GM23338 (cell line): ENCODE data around the gene LRCH4. TPM values are rescaled to one million over a fixed set of nuclear protein-coding genes. Genes with fewer than 3 reads are reported as not detected.
A peak's percentile ranks its signal among the peaks of the same experiment; 100 is the strongest.

Source experiments
- ATAC-seq: fragments of 200-7000 bp; cut with Tn5 transposase; 3 replicates; pipeline ENCODE4 v1.9.1; 2020
- DNase-seq: peaks from one replicate; pipeline ENCODE4 v3.0.0-alpha.2; 2015; ENCODE audit warnings: low spot score
- H2AFZ ChIP-seq: fragments of 200-600 bp; sonication (generic); 2 replicates; pipeline ENCODE4 v1.8.0; 2016; ENCODE audit warnings: antibody characterized with exemption, mild to moderate bottlenecking, moderate library complexity
- H3F3A ChIP-seq: fragments of 200-600 bp; sonication (generic); replicated peaks from 2 replicates; pipeline ENCODE4 v1.8.0; 2017; ENCODE audit warnings: antibody characterized with exemption, mixed run types, low read depth
- H3K27ac ChIP-seq: fragments of 200-600 bp; sonication (generic); 2 replicates; pipeline ENCODE4 v1.6.1; 2016; ENCODE audit warnings: low read depth
- H3K27me3 ChIP-seq: fragments of 200-600 bp; sonication (generic); 2 replicates; pipeline ENCODE4 v1.8.0; 2016; ENCODE audit warnings: mild to moderate bottlenecking, mixed run types, moderate library complexity; ENCODE audit not compliant: insufficient read depth
- H3K36me3 ChIP-seq: fragments of 200-600 bp; sonication (generic); 2 replicates; pipeline ENCODE4 v1.8.0; 2016; ENCODE audit warnings: mild to moderate bottlenecking; ENCODE audit not compliant: insufficient read depth
- H3K4me1 ChIP-seq: fragments of 200-600 bp; sonication (generic); 2 replicates; pipeline ENCODE4 v1.8.0; 2016; ENCODE audit warnings: mild to moderate bottlenecking, moderate library complexity; ENCODE audit not compliant: insufficient read depth
- H3K4me2 ChIP-seq: fragments of 200-600 bp; sonication (generic); 2 replicates; pipeline ENCODE4 v1.7.1; 2017; ENCODE audit warnings: mixed run types
- H3K4me3 ChIP-seq: fragments of 200-600 bp; sonication (generic); 2 replicates; pipeline ENCODE4 v1.6.1; 2016; ENCODE audit warnings: mixed run types
- H3K79me2 ChIP-seq: fragments of 200-600 bp; sonication (generic); replicated peaks from 2 replicates; pipeline ENCODE4 v1.8.0; 2017; ENCODE audit warnings: mild to moderate bottlenecking; ENCODE audit not compliant: insufficient read depth
- H3K9me2 ChIP-seq: fragments of 200-600 bp; sonication (generic); 2 replicates; pipeline ENCODE4 v1.8.0; 2017; ENCODE audit not compliant: insufficient read depth
- H4K20me1 ChIP-seq: fragments of 200-600 bp; sonication (generic); replicated peaks from 2 replicates; pipeline ENCODE4 v1.8.0; 2017; ENCODE audit warnings: mild to moderate bottlenecking; ENCODE audit not compliant: insufficient read depth
- H3K27ac Mint-ChIP-seq: 2 replicates; pipeline ENCODE4 v1.8.0; 2020; ENCODE audit warnings: inconsistent platforms, mild to moderate bottlenecking, moderate library complexity, mixed read lengths
- H3K27me3 Mint-ChIP-seq: 3 replicates; pipeline ENCODE4 v1.8.0; 2022; ENCODE audit warnings: low read depth, mild to moderate bottlenecking, moderate library complexity, mixed read lengths, inconsistent platforms; ENCODE audit not compliant: insufficient read depth, poor library complexity
- H3K36me3 Mint-ChIP-seq: 3 replicates; pipeline ENCODE4 v1.8.0; 2021; ENCODE audit warnings: low read depth, mild to moderate bottlenecking, inconsistent platforms, moderate library complexity, mixed read lengths
- H3K4me1 Mint-ChIP-seq: 3 replicates; pipeline ENCODE4 v1.8.0; 2020; ENCODE audit warnings: mild to moderate bottlenecking, inconsistent platforms, mixed read lengths
- H3K4me3 Mint-ChIP-seq: 3 replicates; pipeline ENCODE4 v1.8.0; 2021; ENCODE audit warnings: moderate library complexity, mild to moderate bottlenecking, inconsistent platforms, mixed read lengths
- H3K9me3 Mint-ChIP-seq: 3 replicates; pipeline ENCODE4 v1.8.0; 2020; ENCODE audit warnings: moderate library complexity, mild to moderate bottlenecking, inconsistent platforms, mixed read lengths
- CREB1 ChIP-seq: fragments of 250-450 bp; sonication (Bioruptor Pico); IDR thresholded peaks from 2 replicates; pipeline ENCODE4 v1.5.0; 2020; ENCODE audit warnings: low read depth, mild to moderate bottlenecking, moderate library complexity
- CTCF ChIP-seq, 2 experiments: fragments of 200-600 bp in 1 of 2; sonication (generic) in 1 of 2; conservative IDR thresholded peaks; 2 replicates each; pipeline versions ENCODE4 v1.5.1 to v1.6.1; 2016 to 2017; ENCODE audit warnings: antibody characterized with exemption in 2 of 2, low read depth in 2 of 2, mild to moderate bottlenecking in 2 of 2, moderate library complexity in 1 of 2
- ETS1 ChIP-seq: IDR thresholded peaks from 2 replicates; pipeline ENCODE4 v1.6.1; 2016; ENCODE audit warnings: antibody characterized with exemption
- EZH2 ChIP-seq: fragments of 200-600 bp; sonication (generic); IDR thresholded peaks from one replicate; pipeline ENCODE4 v1.8.0; 2017; ENCODE audit warnings: antibody characterized with exemption, mild to moderate bottlenecking, low read depth; ENCODE audit not compliant: unreplicated experiment
- EZH2phosphoT487 ChIP-seq: fragments of 200-600 bp; sonication (generic); IDR thresholded peaks from one replicate; pipeline ENCODE4 v1.8.1; 2018; ENCODE audit warnings: antibody characterized with exemption; ENCODE audit not compliant: unreplicated experiment
- JUNB ChIP-seq: IDR thresholded peaks from one replicate; pipeline ENCODE4 v1.6.1; 2016; ENCODE audit warnings: antibody characterized with exemption; ENCODE audit not compliant: unreplicated experiment
- NANOG ChIP-seq: IDR thresholded peaks from 2 replicates; pipeline ENCODE4 v1.6.1; 2016; ENCODE audit warnings: antibody characterized with exemption, borderline replicate concordance
- POLR2AphosphoS5 ChIP-seq: IDR thresholded peaks from 2 replicates; pipeline ENCODE4 v1.6.1; 2016; ENCODE audit warnings: antibody characterized with exemption, low read depth
- REST ChIP-seq: IDR thresholded peaks from one replicate; pipeline ENCODE4 v1.6.1; 2018; ENCODE audit warnings: antibody characterized with exemption; ENCODE audit not compliant: unreplicated experiment
- STAT1 ChIP-seq: IDR thresholded peaks from one replicate; pipeline ENCODE4 v1.6.1; 2016; ENCODE audit warnings: antibody characterized with exemption; ENCODE audit not compliant: unreplicated experiment
- ZNF114 ChIP-seq: fragments of 250-450 bp; sonication (Bioruptor Pico); IDR thresholded peaks from 2 replicates; pipeline ENCODE4 v1.5.0; 2020; ENCODE audit warnings: mild to moderate bottlenecking, moderate library complexity
- ZNF331 ChIP-seq: fragments of 250-450 bp; sonication (Bioruptor Pico); IDR thresholded peaks from 2 replicates; pipeline ENCODE4 v1.5.0; 2020; ENCODE audit warnings: low read depth, mild to moderate bottlenecking, moderate library complexity
- ZNF462 ChIP-seq: fragments of 250-450 bp; sonication (Bioruptor Pico); IDR thresholded peaks from 2 replicates; pipeline ENCODE4 v1.5.0; 2020; ENCODE audit warnings: mild to moderate bottlenecking, moderate library complexity
- polyA plus RNA-seq: library from polyadenylated mRNA; unstranded; fragments of >200 nt; fragmentation: Nextera tagmentation; extraction: Ambion mirVana; gene quantifications from 2 replicates; pipeline ENCODE4 v1.2.1, GENCODE V29; 2016
- total RNA-seq: library from RNA; depleted of rRNA; stranded (reverse); fragments of >200 nt; shearing (Covaris generic); gene quantifications from 2 replicates; pipeline ENCODE4 v1.2.3, GENCODE V29; 2014

Gene LRCH4
- total and polyA plus RNA-seq, 2 experiments from 2014 or later, result 21.4 to 51.0 TPM

- Mint-ChIP-seq H3K27ac (no peak overlapping the region), H3K36me3 (peaks cover 8% of the 10 kb centered on the region; the same call in 2 of the 3 replicates), H3K9me3 (no peaks in the 10 kb centered on the region; the same call in 2 of the 3 replicates), H3K27me3 (peaks cover 38% of the 10 kb centered on the region), H3K4me3 (peak overlapping the region; percentile 52), H3K4me1 (peaks cover 23% of the 10 kb centered on the region)
- peaks cover 22% of the 10 kb centered on the region for H3K4me1 ChIP-seq
- DNase-seq (no peak), ATAC-seq (no peak)
- no peak overlapping the region for H3K27ac ChIP-seq
- no peak for TF ChIP-seq EZH2phosphoT487
- no peak for TF ChIP-seq ZNF331 (CRISPR knock-in tag)
- TF ChIP-seq CTCF (conservative IDR thresholded peaks at IDR 0.05; ENCODE audit: low read depth in 2 of 2), result no peak
- TF ChIP-seq ZNF462, result no peak
- no peak for TF ChIP-seq ETS1
- TF ChIP-seq EZH2, result no peak
- no peak for TF ChIP-seq REST
- no peak for TF ChIP-seq CREB1 (CRISPR knock-in tag)
- TF ChIP-seq POLR2AphosphoS5, result no peak
- TF ChIP-seq ZNF114 (CRISPR knock-in tag), result no peak
- TF ChIP-seq STAT1, result no peak
- TF ChIP-seq NANOG, result no peak
- no peak for TF ChIP-seq JUNB
- H3K27me3 ChIP-seq, result peaks cover 35% of the 10 kb centered on the region
- H3F3A ChIP-seq, result peaks cover 5% of the 10 kb centered on the region
- peak overlapping the region; percentile 49 for H3K4me3 ChIP-seq
- no peaks in the 10 kb centered on the region for H3K9me2 ChIP-seq
- H2AFZ ChIP-seq, result no peak overlapping the region
- H4K20me1 ChIP-seq, result no peaks in the 10 kb centered on the region; the same call in 1 of the 2 replicates
- peaks cover 1% of the 10 kb centered on the region; the same call in 1 of the 2 replicates for H3K79me2 ChIP-seq
- peak overlapping the region; percentile 84 for H3K4me2 ChIP-seq
- H3K36me3 ChIP-seq, result no peaks in the 10 kb centered on the region
Observed at GRCh38 chr7:100590077-100590737, 4.3 kb upstream of the LRCH4 start.
